ENCODE data around the gene PCOLCE2. TPM values are rescaled to one million over a fixed set of nuclear protein-coding genes. Genes with fewer than 3 reads are reported as not detected.

PCOLCE2 gene
- total RNA-seq, 1 donor from 2014 or later: 5.4 TPM

DNA sequence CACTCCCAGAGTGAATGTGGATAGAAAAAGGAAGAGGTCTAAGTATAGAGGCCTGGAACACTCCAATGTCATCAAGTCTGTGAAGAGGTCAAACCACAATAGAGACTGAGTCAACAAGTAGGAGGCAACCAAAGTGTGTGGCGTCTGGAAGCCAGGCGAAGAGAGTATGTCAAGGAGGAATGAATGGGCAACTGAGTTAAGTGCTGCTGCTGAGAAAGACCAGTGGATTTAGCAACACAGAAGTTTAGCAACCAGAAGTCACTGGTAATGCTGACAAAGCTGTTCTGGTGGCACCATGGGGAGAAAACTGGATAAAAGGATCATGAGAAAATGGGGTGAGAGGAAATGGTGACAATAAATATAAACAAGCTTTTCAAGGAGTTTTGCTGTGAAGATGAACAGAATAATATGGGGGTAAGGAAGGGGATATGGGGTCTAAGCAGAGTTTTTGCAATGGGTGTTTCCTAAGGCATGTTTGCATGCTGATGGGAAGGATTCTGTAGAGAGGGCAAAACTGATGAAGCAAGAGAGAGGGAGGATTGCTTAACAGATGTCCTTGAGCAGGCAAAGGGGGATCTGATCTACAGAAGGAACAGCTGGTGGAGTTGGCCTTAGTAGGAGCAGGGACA is 38.4 kb downstream of the PCOLCE2 start:
- H3K4me1 Mint-ChIP-seq (ENCODE audit: low read depth, unreplicated experiment): peaks cover 11% of the 10 kb centered on the region
- no peak overlapping the region for H2AFZ ChIP-seq (ENCODE audit: low read depth, low read length)
- H3K4me3 Mint-ChIP-seq (ENCODE audit: unreplicated experiment): no peak overlapping the region
- no peaks in the 10 kb centered on the region for H3K79me2 ChIP-seq (ENCODE audit: insufficient read depth, low read length)
- H3K27me3 ChIP-seq (ENCODE audit: insufficient read depth, low read length): no peaks in the 10 kb centered on the region
- DNase-seq (ENCODE audit: low read depth): peak; percentile 96
- peaks cover 2% of the 10 kb centered on the region for H3K27me3 Mint-ChIP-seq (ENCODE audit: low read depth, unreplicated experiment)
- no peak overlapping the region for H3K27ac Mint-ChIP-seq (ENCODE audit: unreplicated experiment)
- FAIRE-seq: peak; percentile 59
- no peaks in the 10 kb centered on the region for H3K36me3 Mint-ChIP-seq (ENCODE audit: low read depth, unreplicated experiment)
- TF ChIP-seq EZH2 (IDR thresholded peaks at IDR 0.05; ENCODE audit: insufficient read depth, low read length) (no peak), CTCF (IDR thresholded peaks at IDR 0.05; ENCODE audit: insufficient read depth, low read depth, low read length) (no peak)
- H3K4me1 ChIP-seq (ENCODE audit: insufficient read depth, low read length): peaks cover 29% of the 10 kb centered on the region
- no peak overlapping the region for H3K27ac ChIP-seq (ENCODE audit: low read depth, low read length)
- H3K4me3 ChIP-seq (ENCODE audit: insufficient read depth, low read depth, low read length): no peak overlapping the region
- no peak overlapping the region for H3K9ac ChIP-seq (ENCODE audit: low read length)
- peak overlapping the region; percentile 51 for H3K4me2 ChIP-seq (ENCODE audit: low read length)
- no peaks in the 10 kb centered on the region for H3K9me3 Mint-ChIP-seq (ENCODE audit: unreplicated experiment)
- no peaks in the 10 kb centered on the region for H4K20me1 ChIP-seq (ENCODE audit: insufficient read depth, low read length)
- no peaks in the 10 kb centered on the region for H3K9me3 ChIP-seq (ENCODE audit: insufficient read depth, low read depth, low read length)
- H3K36me3 ChIP-seq (ENCODE audit: insufficient read depth, low read length): no peaks in the 10 kb centered on the region

- H3K4me2 ChIP-seq (ENCODE audit: low read length): no peak overlapping the region
- no peak overlapping the region for H3K9ac ChIP-seq (ENCODE audit: low read length)
- Mint-ChIP-seq H3K4me3 (ENCODE audit: unreplicated experiment) (no peak overlapping the region), H3K27me3 (ENCODE audit: low read depth, unreplicated experiment) (peaks cover 2% of the 10 kb centered on the region), H3K4me1 (ENCODE audit: low read depth, unreplicated experiment) (peaks cover 11% of the 10 kb centered on the region), H3K27ac (ENCODE audit: unreplicated experiment) (no peak overlapping the region), H3K9me3 (ENCODE audit: unreplicated experiment) (no peaks in the 10 kb centered on the region), H3K36me3 (ENCODE audit: low read depth, unreplicated experiment) (no peaks in the 10 kb centered on the region)
- no peaks in the 10 kb centered on the region for H3K27me3 ChIP-seq (ENCODE audit: insufficient read depth, low read length)
- H3K4me3 ChIP-seq (ENCODE audit: insufficient read depth, low read depth, low read length): no peak overlapping the region
- no peaks in the 10 kb centered on the region for H3K36me3 ChIP-seq (ENCODE audit: insufficient read depth, low read length)
- H3K9me3 ChIP-seq (ENCODE audit: insufficient read depth, low read depth, low read length): no peaks in the 10 kb centered on the region
- peaks cover 29% of the 10 kb centered on the region for H3K4me1 ChIP-seq (ENCODE audit: insufficient read depth, low read length)
- H3K79me2 ChIP-seq (ENCODE audit: insufficient read depth, low read length): no peaks in the 10 kb centered on the region
- no peak overlapping the region for H2AFZ ChIP-seq (ENCODE audit: low read depth, low read length)
- no peak overlapping the region for H3K27ac ChIP-seq (ENCODE audit: low read depth, low read length)
- TF ChIP-seq CTCF (IDR thresholded peaks at IDR 0.05; ENCODE audit: insufficient read depth, low read depth, low read length) (no peak), EZH2 (IDR thresholded peaks at IDR 0.05; ENCODE audit: insufficient read depth, low read length) (no peak)
- no peak for DNase-seq (ENCODE audit: low read depth)
- FAIRE-seq: no peak
- no peaks in the 10 kb centered on the region for H4K20me1 ChIP-seq (ENCODE audit: insufficient read depth, low read length)
These were observed 39.7 kb downstream of the PCOLCE2 start for GRCh38 chr3:142849148-142849547.

GRCh38 chr3:142846779-142847577 is 41.9 kb downstream of the PCOLCE2 start:
- H3K9me3 ChIP-seq (ENCODE audit: insufficient read depth, low read depth, low read length): no peaks in the 10 kb centered on the region
- peaks cover 17% of the 10 kb centered on the region for H3K4me1 ChIP-seq (ENCODE audit: insufficient read depth, low read length)
- TF ChIP-seq EZH2 (IDR thresholded peaks at IDR 0.05; ENCODE audit: insufficient read depth, low read length): no peak
- TF ChIP-seq CTCF (IDR thresholded peaks at IDR 0.05; ENCODE audit: insufficient read depth, low read depth, low read length): no peak
- H3K4me3 ChIP-seq (ENCODE audit: insufficient read depth, low read depth, low read length): no peak overlapping the region
- Mint-ChIP-seq H3K27me3 (ENCODE audit: low read depth, unreplicated experiment) (no peaks in the 10 kb centered on the region), H3K4me3 (ENCODE audit: unreplicated experiment) (no peak overlapping the region), H3K27ac (ENCODE audit: unreplicated experiment) (no peak overlapping the region), H3K9me3 (ENCODE audit: unreplicated experiment) (no peaks in the 10 kb centered on the region), H3K36me3 (ENCODE audit: low read depth, unreplicated experiment) (no peaks in the 10 kb centered on the region), H3K4me1 (ENCODE audit: low read depth, unreplicated experiment) (no peaks in the 10 kb centered on the region)
- FAIRE-seq (no peak), DNase-seq (ENCODE audit: low read depth) (no peak)
- H3K4me2 ChIP-seq (ENCODE audit: low read length): no peak overlapping the region
- no peak overlapping the region for H2AFZ ChIP-seq (ENCODE audit: low read depth, low read length)
- no peaks in the 10 kb centered on the region for H4K20me1 ChIP-seq (ENCODE audit: insufficient read depth, low read length)
- H3K27ac ChIP-seq (ENCODE audit: low read depth, low read length): no peak overlapping the region
- H3K27me3 ChIP-seq (ENCODE audit: insufficient read depth, low read length): no peaks in the 10 kb centered on the region
- no peak overlapping the region for H3K9ac ChIP-seq (ENCODE audit: low read length)
- H3K79me2 ChIP-seq (ENCODE audit: insufficient read depth, low read length): no peaks in the 10 kb centered on the region
- H3K36me3 ChIP-seq (ENCODE audit: insufficient read depth, low read length): no peaks in the 10 kb centered on the region

All from astrocyte (in vitro differentiated cells and primary cell).